Measurements from ENCODE around the gene ASTN2.
"Not testable (repeated sequence)": the region's sequence is repeated elsewhere in the genome, so short reads cannot be mapped to it uniquely, and the experiment has no call there.

ASTN2 gene

GRCh38 chr9:116837018-116837989, 577.6 kb downstream of the ASTN2 start:
- FAIRE-seq (no peak), DNase-seq (ENCODE audit: insufficient read length, low spot score) (no peak)
- no peak for TF ChIP-seq CTCF (IDR thresholded peaks at IDR 0.05; ENCODE audit: insufficient read depth, missing control alignments)

GRCh38 chr9:116830321-116830720, 584.5 kb downstream of the ASTN2 start:
- DNase-seq (ENCODE audit: insufficient read length, low spot score); FAIRE-seq: not testable (repeated sequence)

- TF ChIP-seq CTCF (IDR thresholded peaks at IDR 0.05; ENCODE audit: insufficient read depth, missing control alignments), result no peak
- FAIRE-seq, result no peak
Measured at GRCh38 chr9:116821633-116822229, 593.1 kb downstream of the ASTN2 start.

GRCh38 chr9:116819116-116819515, 595.7 kb downstream of the ASTN2 start:
- FAIRE-seq (no peak), DNase-seq (ENCODE audit: insufficient read length, low spot score) (no peak)
- TF ChIP-seq CTCF (IDR thresholded peaks at IDR 0.05; ENCODE audit: insufficient read depth, missing control alignments), result no peak

More at GRCh38 chr9:116821633-116822229, 593.1 kb downstream of the ASTN2 start:
- DNase-seq (ENCODE audit: insufficient read length, low spot score), result no peak

GRCh38 chr9:116817762-116818161, 597.1 kb downstream of the ASTN2 start:
- no peak for TF ChIP-seq CTCF (IDR thresholded peaks at IDR 0.05; ENCODE audit: insufficient read depth, missing control alignments)
- no peak for DNase-seq (ENCODE audit: insufficient read length, low spot score)
- no peak for FAIRE-seq

- no peak for DNase-seq (ENCODE audit: insufficient read length, low spot score)
- no peak for TF ChIP-seq CTCF (IDR thresholded peaks at IDR 0.05; ENCODE audit: insufficient read depth, missing control alignments)
- FAIRE-seq, result no peak
Measured at GRCh38 chr9:116816484-116816883, 598.4 kb downstream of the ASTN2 start.

- no peak for DNase-seq (ENCODE audit: insufficient read length, low spot score)
- no peak for TF ChIP-seq CTCF (IDR thresholded peaks at IDR 0.05; ENCODE audit: insufficient read depth, missing control alignments)
- no peak for FAIRE-seq
Measured at GRCh38 chr9:116815835-116816234, 599.0 kb downstream of the ASTN2 start.
